AG09319 (cell line): ENCODE data around the gene MPZL1.

Source experiments
- DNase-seq: peaks from one replicate; pipeline ENCODE4 v3.0.0-alpha.2; 2010; ENCODE audit warnings: low read depth; ENCODE audit errors: extremely low read depth
- TF ChIP-seq, protein P1 (sequence below): IDR thresholded peaks from 2 replicates; pipeline ENCODE4 v1.5.1; 2011; ENCODE audit warnings: low read depth, mild to moderate bottlenecking, inconsistent platforms, low read length, moderate library complexity

Gene MPZL1

DNA sequence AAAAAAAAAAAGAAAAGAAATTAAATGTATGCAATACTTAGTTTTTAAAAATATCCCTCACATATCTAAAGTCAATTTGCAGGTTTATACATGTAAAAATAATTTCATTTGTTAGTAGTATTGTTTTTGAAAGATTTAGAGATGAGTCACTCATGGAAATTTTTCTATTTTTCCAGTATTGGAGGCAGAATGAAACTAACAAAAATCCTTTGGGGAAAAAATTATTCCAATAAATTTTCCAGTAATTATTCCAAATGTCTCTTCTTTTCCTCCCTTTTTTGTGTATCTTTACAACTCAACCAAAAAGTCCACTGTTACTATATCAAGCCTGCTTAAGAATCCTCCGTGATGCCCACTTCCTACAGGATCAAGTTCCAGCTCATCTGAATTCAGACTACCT lies 29.9 kb downstream of the MPZL1 start:
- no peak for DNase-seq
- TF ChIP-seq, protein P1, sequence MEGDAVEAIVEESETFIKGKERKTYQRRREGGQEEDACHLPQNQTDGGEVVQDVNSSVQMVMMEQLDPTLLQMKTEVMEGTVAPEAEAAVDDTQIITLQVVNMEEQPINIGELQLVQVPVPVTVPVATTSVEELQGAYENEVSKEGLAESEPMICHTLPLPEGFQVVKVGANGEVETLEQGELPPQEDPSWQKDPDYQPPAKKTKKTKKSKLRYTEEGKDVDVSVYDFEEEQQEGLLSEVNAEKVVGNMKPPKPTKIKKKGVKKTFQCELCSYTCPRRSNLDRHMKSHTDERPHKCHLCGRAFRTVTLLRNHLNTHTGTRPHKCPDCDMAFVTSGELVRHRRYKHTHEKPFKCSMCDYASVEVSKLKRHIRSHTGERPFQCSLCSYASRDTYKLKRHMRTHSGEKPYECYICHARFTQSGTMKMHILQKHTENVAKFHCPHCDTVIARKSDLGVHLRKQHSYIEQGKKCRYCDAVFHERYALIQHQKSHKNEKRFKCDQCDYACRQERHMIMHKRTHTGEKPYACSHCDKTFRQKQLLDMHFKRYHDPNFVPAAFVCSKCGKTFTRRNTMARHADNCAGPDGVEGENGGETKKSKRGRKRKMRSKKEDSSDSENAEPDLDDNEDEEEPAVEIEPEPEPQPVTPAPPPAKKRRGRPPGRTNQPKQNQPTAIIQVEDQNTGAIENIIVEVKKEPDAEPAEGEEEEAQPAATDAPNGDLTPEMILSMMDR = no peak

DNA sequence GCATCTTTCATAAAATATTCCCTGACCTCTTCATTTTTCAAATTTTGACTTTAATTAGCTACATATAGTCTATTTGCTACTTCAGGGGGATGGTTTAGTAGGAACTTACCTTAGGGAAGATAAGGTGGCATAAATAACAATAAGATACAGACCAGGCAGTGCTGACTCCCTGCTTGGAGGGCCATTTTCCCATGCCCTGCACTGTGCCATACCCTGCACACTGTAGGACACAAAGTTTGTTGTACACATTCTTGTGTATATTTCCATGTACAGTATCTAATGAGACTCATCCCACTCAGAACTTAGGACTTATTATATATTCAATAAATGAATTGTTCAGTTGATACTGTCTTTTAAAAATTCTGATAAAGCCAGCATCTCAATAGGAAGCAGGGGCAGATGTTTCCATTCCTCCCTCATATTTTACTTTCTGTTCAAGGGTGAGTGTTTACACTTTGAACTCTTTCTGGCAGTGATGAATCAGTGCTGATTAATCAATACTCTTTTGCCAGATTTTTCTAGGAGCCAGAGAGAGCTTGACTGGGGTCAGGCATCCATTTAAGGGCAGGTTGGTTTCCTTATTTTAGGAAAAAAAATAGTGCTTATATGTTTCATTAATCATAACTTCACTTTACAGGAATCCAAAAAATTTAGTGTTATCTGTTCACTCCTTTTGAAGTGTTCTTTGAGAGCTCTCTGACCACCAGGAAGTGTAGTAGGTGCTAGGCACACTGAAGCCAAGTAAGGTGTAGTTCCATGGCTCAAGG lies 30.6 kb downstream of the MPZL1 start:
- TF ChIP-seq, protein P1 = no peak
- no peak for DNase-seq

DNA sequence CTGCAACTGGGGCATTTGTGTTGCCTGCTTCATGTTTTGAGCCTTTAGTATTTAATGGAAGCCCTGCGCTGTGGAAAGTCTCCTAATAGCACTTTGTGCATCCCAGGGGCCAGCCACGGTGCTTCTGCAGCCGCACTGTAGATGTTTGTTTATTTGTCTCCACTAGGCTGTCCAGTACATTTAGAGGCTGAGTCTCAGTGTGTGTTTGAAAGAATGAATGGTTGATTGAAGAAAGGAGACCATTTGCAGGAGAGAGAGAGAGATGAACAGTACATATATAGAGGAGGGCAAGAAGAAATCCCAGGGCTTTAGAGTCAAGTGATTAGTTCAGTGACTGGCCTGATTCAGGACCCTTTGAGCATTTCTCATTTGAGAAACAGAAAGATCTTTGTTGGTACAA lies 33.9 kb downstream of the MPZL1 start:
- TF ChIP-seq, protein P1 = no peak
- DNase-seq = no peak

DNA sequence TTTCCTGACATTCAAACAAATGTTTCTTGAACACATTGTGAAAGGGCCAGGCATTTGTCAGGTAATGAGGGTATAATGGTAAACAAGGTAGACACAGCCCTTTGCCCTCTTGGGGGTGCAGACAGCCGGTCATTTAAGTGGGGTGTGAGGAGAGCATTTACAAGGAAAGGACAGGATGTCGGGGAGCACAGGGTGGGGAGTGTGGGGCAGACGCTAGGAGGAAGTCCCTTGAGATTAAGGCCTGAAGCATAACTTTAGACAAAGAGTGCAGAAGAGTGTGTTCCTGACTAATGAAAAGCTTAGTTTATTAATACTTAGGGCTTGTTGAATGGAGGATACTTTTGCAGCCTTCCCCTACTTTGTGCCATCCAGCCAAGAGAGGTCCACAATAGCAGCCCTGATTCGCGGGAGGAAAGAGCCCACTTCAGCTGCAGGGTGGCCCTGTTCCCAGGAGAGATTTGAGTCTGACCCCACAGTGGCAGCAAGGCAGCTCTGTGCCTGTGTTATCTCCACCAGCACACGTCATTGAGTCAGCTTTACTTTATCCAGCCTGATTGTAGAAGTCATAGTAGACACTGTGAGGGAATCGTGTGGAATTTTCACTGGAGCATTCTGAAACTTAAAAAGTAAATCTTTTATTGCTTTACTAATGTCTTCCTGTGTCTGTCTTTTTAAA lies 35.1 kb downstream of the MPZL1 start:
- no peak for DNase-seq
- TF ChIP-seq, protein P1 = no peak

DNA sequence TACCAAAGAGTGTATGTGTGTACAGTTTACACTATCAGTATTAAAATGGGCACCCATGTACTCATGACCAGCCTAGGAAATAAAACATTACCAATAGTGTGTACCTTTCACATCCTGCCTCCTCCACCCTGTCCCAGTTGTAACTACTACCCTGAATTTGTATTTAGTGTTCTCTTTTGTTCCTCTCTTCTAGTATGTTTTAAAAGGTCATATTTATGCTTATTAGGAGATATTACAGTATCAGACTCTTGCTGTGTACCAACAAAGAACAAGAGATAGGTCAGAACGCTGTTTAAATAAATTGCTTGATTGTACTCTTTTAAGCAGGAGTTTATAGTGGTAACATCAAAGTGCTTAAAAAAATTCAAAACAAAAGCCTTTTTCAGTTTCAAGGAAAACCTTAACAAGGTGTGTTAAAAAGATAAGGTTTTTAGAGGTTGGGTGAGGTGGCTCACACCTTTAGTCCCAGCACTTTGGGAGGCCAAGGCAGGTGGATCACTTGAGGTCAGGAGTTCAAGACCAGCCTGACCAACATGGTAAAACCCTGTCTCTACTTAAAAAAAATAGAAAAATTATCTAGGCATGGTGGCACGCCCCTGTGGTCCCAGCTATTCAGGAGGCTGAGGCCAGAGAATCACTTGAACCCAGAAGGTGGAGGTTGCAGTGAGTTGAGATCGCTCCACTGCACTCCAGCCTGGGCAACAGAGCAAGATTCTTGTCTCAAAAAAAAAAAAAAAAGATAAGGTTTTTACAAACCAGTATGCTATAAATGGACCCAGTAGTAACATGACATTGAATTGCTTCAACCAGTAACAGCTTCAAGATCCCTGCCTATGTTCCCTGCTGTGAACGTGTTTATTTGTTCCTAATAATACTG lies 35.9 kb downstream of the MPZL1 start:
- TF ChIP-seq, protein P1 = no peak
- DNase-seq = no peak

DNA sequence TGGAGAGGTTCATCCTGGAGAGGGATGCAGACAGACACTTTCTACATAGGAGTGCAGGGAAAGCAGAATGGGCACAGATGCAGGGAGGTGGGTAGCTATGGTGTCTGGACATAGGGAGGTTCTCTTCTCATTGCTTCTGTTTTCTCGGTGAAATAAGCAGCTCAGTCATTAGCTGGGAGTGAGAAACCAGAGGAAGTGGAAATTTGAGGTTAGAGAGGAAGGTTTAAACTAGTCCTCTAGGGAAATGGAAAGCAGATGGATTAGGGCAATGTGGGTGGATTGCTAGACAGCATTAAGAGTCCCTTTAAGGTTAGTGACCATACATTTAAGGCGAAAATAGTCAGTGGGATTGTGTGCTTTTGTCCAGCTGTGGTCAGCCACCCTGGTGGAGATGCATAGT lies 39.6 kb downstream of the MPZL1 start:
- TF ChIP-seq, protein P1 = no peak
- DNase-seq = no peak
